DND-41 (cell line): Measurements from ENCODE around the gene IFRD2.

ENCODE experiments used
- ATAC-seq: fragments of 200-7000 bp; cut with Tn5 transposase; 3 replicates; pipeline ENCODE4 v1.9.1; 2021; ENCODE audit warnings: low read depth; ENCODE audit not compliant: insufficient read depth
- DNase-seq: peaks from one replicate; pipeline ENCODE4 v3.0.0-alpha.2; 2020
- H2AFZ ChIP-seq: 2 replicates; pipeline ENCODE4 v1.6.0; 2012; ENCODE audit warnings: low read depth, low read length
- H3K27ac ChIP-seq: 2 replicates; pipeline ENCODE4 v1.5.1; 2012; ENCODE audit warnings: low read length, inconsistent platforms
- H3K27me3 ChIP-seq: fragments of 200-600 bp; sonication (generic); 2 replicates; pipeline ENCODE4 v1.6.0; 2012; ENCODE audit warnings: low read length, mild to moderate bottlenecking, inconsistent platforms; ENCODE audit not compliant: insufficient read depth, poor library complexity
- H3K36me3 ChIP-seq: 2 replicates; pipeline ENCODE4 v1.5.1; 2012; ENCODE audit warnings: low read length, inconsistent platforms; ENCODE audit not compliant: insufficient read depth
- H3K4me1 ChIP-seq: 2 replicates; pipeline ENCODE4 v1.5.1; 2012; ENCODE audit warnings: mild to moderate bottlenecking, low read length; ENCODE audit not compliant: insufficient read depth
- H3K4me2 ChIP-seq: 2 replicates; pipeline ENCODE4 v1.6.0; 2012; ENCODE audit warnings: mild to moderate bottlenecking, moderate library complexity, low read length, inconsistent platforms; ENCODE audit not compliant: insufficient read depth
- H3K4me3 ChIP-seq, 2 experiments: fragments of 200-600 bp in 1 of 2; shearing (Covaris generic) in 1 of 2; 2 replicates each; pipeline ENCODE4 v1.5.1; 2012 to 2016; ENCODE audit warnings: inconsistent platforms in 2 of 2, low read length in 2 of 2, mild to moderate bottlenecking in 2 of 2, low read depth in 1 of 2, moderate library complexity in 1 of 2
- H3K79me2 ChIP-seq: 2 replicates; pipeline ENCODE4 v1.6.0; 2012; ENCODE audit warnings: low read length, inconsistent platforms; ENCODE audit not compliant: insufficient read depth
- H3K9ac ChIP-seq: 2 replicates; pipeline ENCODE4 v1.6.0; 2012; ENCODE audit warnings: low read depth, mild to moderate bottlenecking, inconsistent platforms, low read length, moderate library complexity
- H3K9me3 ChIP-seq: 2 replicates; pipeline ENCODE4 v1.5.1; 2012; ENCODE audit warnings: low read length, moderate library complexity, mild to moderate bottlenecking, inconsistent platforms; ENCODE audit not compliant: insufficient read depth, severe bottlenecking
- H4K20me1 ChIP-seq: 2 replicates; pipeline ENCODE4 v1.6.0; 2012; ENCODE audit warnings: low read length; ENCODE audit not compliant: insufficient read depth
- CTCF ChIP-seq: IDR thresholded peaks from 2 replicates; pipeline ENCODE4 v1.5.1; 2012; ENCODE audit warnings: borderline replicate concordance, low read length, moderate library complexity, mild to moderate bottlenecking; ENCODE audit not compliant: poor library complexity, severe bottlenecking; ENCODE audit errors: extremely low read depth
- EZH2 ChIP-seq: IDR thresholded peaks from 3 replicates; pipeline ENCODE4 v1.6.1; 2012; ENCODE audit warnings: borderline replicate concordance, low read depth, mild to moderate bottlenecking, moderate library complexity, low read length, inconsistent platforms; ENCODE audit not compliant: severe bottlenecking

The IFRD2 gene

GRCh38 chr3:50321336-50322114 is 29.3 kb upstream of the IFRD2 start:
- Histone ChIP-seq H3K9me3 (no peaks in the 10 kb centered on the region), H3K9ac (peak overlapping the region; percentile 62), H4K20me1 (peaks cover 19% of the 10 kb centered on the region; the same call in 1 of the 2 replicates), H3K4me1 (peaks cover 51% of the 10 kb centered on the region), H3K4me3 (peak overlapping the region; percentile 44 to 74), H3K27me3 (no peaks in the 10 kb centered on the region), H3K36me3 (peaks cover 57% of the 10 kb centered on the region), H3K27ac (peak overlapping the region; percentile 100), H2AFZ (peak overlapping the region; percentile 100), H3K79me2 (peaks cover 32% of the 10 kb centered on the region), H3K4me2 (peak overlapping the region; percentile 78)
- DNase-seq (peak; percentile 89), ATAC-seq (peak; percentile 85)
- TF ChIP-seq EZH2 (no peak), CTCF (peak; percentile 61)

- Histone ChIP-seq H3K79me2 (peaks cover 25% of the 10 kb centered on the region), H2AFZ (peak overlapping the region; percentile 100), H4K20me1 (peaks cover 19% of the 10 kb centered on the region; the same call in 1 of the 2 replicates), H3K4me2 (peak overlapping the region; percentile 78), H3K36me3 (peaks cover 56% of the 10 kb centered on the region), H3K9ac (peak overlapping the region; percentile 62), H3K4me3 (peak overlapping the region; percentile 44 to 74), H3K27ac (peak overlapping the region; percentile 100), H3K4me1 (peaks cover 45% of the 10 kb centered on the region), H3K9me3 (no peaks in the 10 kb centered on the region), H3K27me3 (no peaks in the 10 kb centered on the region)
- DNase-seq = peak; percentile 80
- TF ChIP-seq CTCF (no peak), EZH2 (no peak)
- peak; percentile 69 for ATAC-seq
These were observed 28.7 kb upstream of the IFRD2 start for GRCh38 chr3:50320853-50321335.

- H3K27me3 ChIP-seq = no peaks in the 10 kb centered on the region
- peak overlapping the region; percentile 44 to 74; a peak in 3 of 4 replicates for H3K4me3 ChIP-seq
- H3K9ac ChIP-seq = peak overlapping the region; percentile 62
- peaks cover 42% of the 10 kb centered on the region for H3K4me1 ChIP-seq
- H3K79me2 ChIP-seq = peaks cover 24% of the 10 kb centered on the region
- peak overlapping the region; percentile 78 for H3K4me2 ChIP-seq
- peak overlapping the region; percentile 100 for H3K27ac ChIP-seq
- DNase-seq (no peak), ATAC-seq (no peak)
- H3K9me3 ChIP-seq = no peaks in the 10 kb centered on the region
- no peak for TF ChIP-seq EZH2
- TF ChIP-seq CTCF = no peak
- peak overlapping the region; percentile 100 for H2AFZ ChIP-seq
- peaks cover 19% of the 10 kb centered on the region; the same call in 1 of the 2 replicates for H4K20me1 ChIP-seq
- peaks cover 52% of the 10 kb centered on the region for H3K36me3 ChIP-seq
These were observed 27.8 kb upstream of the IFRD2 start for GRCh38 chr3:50319894-50320625.
